ENCODE measurements around the gene LTBP2. TPM values are rescaled to one million over a fixed set of nuclear protein-coding genes. Genes with fewer than 3 reads are reported as not detected.

LTBP2 gene
- total and polyA plus RNA-seq, 7 donors = 0.46 to 71.2 (median 12.1) TPM

GRCh38 chr14:74630881-74631690, 19.0 kb upstream of the LTBP2 start:
- Histone ChIP-seq H3K4me1 (no peaks in the 10 kb centered on the region), H3K36me3 (no peaks in the 10 kb centered on the region), H3K27ac (no peak overlapping the region), H3K4me3 (no peak overlapping the region), H3K27me3 (no peaks in the 10 kb centered on the region), H3K9me3 (no peaks in the 10 kb centered on the region)
- no peak for DNase-seq
- TF ChIP-seq EP300 (IDR thresholded peaks at IDR 0.05) (no peak), POLR2A (IDR thresholded peaks at IDR 0.05) (no peak), CTCF (IDR thresholded peaks at IDR 0.05) (no peak), POLR2AphosphoS5 (IDR thresholded peaks at IDR 0.05) (no peak)
- intact Hi-C loops (cut with DNase I) = no loop called here
- WGBS, 2 donors = 83 to 89% methylated on average over 15 of the region's 15 CpGs

GRCh38 chr14:74628418-74628817, 16.4 kb upstream of the LTBP2 start:
- DNase-seq = no peak
- Histone ChIP-seq H3K4me1 (no peaks in the 10 kb centered on the region), H3K4me3 (no peak overlapping the region), H3K9me3 (no peaks in the 10 kb centered on the region), H3K36me3 (no peaks in the 10 kb centered on the region), H3K27me3 (no peaks in the 10 kb centered on the region), H3K27ac (no peak overlapping the region)
- WGBS, 2 donors = 61 to 73% methylated on average over 5 of the region's 5 CpGs
- TF ChIP-seq EP300 (IDR thresholded peaks at IDR 0.05) = no peak
- TF ChIP-seq CTCF (IDR thresholded peaks at IDR 0.05) = no peak
- no peak for TF ChIP-seq POLR2AphosphoS5 (IDR thresholded peaks at IDR 0.05)
- no peak for TF ChIP-seq POLR2A (IDR thresholded peaks at IDR 0.05)
- intact Hi-C loops (cut with DNase I) = no loop called here

- Histone ChIP-seq H3K4me1 (no peaks in the 10 kb centered on the region), H3K27me3 (no peaks in the 10 kb centered on the region), H3K9me3 (no peaks in the 10 kb centered on the region), H3K27ac (no peak overlapping the region), H3K36me3 (no peaks in the 10 kb centered on the region), H3K4me3 (no peak overlapping the region)
- intact Hi-C loops (cut with DNase I) = no loop called here
- TF ChIP-seq POLR2AphosphoS5 (IDR thresholded peaks at IDR 0.05) (no peak), POLR2A (IDR thresholded peaks at IDR 0.05) (no peak), CTCF (IDR thresholded peaks at IDR 0.05) (no peak), EP300 (IDR thresholded peaks at IDR 0.05) (no peak)
- 55 to 80% methylated on average over 8 of the region's 8 CpGs for WGBS, 2 donors
- DNase-seq = no peak
Measured at GRCh38 chr14:74627076-74627475, 15.0 kb upstream of the LTBP2 start.

- no peak for TF ChIP-seq EP300 (IDR thresholded peaks at IDR 0.05)
- TF ChIP-seq POLR2A (IDR thresholded peaks at IDR 0.05) = no peak
- no peak for TF ChIP-seq CTCF (IDR thresholded peaks at IDR 0.05)
- TF ChIP-seq POLR2AphosphoS5 (IDR thresholded peaks at IDR 0.05) = no peak
- intact Hi-C loops (cut with DNase I) = no loop called here
- Histone ChIP-seq H3K36me3 (no peaks in the 10 kb centered on the region), H3K9me3 (no peaks in the 10 kb centered on the region), H3K27me3 (peaks cover 0 to 12% (median 0%) of the 10 kb centered on the region in 3 donors), H3K27ac (no peak overlapping the region), H3K4me3 (no peak overlapping the region), H3K4me1 (peaks cover 0 to 22% (median 10%) of the 10 kb centered on the region in 4 donors)
- 88 to 89% methylated on average over 5 of the region's 5 CpGs for WGBS, 2 donors
- no peak for DNase-seq
Measured at GRCh38 chr14:74622257-74622656, 10.2 kb upstream of the LTBP2 start.

All from sigmoid colon (tissue), 7 donors.